Keratinocyte (primary cell): ENCODE data around the gene TBL1XR1.

Source experiments
- EZH2 ChIP-seq: IDR thresholded peaks from one replicate; pipeline ENCODE4 v1.6.1; 2012; ENCODE audit warnings: inconsistent platforms, mild to moderate bottlenecking, low read length, moderate library complexity
- TF ChIP-seq, protein P1 (sequence below), 3 experiments: IDR thresholded peaks in 1 of 3; conservative IDR thresholded peaks in 1 of 3; optimal IDR thresholded peaks in 1 of 3; 2 replicates in 2 of 3; 3 replicates in 1 of 3; pipeline versions ENCODE3 to v1.5.1; 2011; ENCODE audit warnings: low read length in 3 of 3, mild to moderate bottlenecking in 3 of 3, moderate library complexity in 2 of 3, control low read depth in 1 of 3, inconsistent platforms in 1 of 3; ENCODE audit not compliant: insufficient read depth in 2 of 3; ENCODE audit errors: extremely low read depth in 1 of 3

DNA sequence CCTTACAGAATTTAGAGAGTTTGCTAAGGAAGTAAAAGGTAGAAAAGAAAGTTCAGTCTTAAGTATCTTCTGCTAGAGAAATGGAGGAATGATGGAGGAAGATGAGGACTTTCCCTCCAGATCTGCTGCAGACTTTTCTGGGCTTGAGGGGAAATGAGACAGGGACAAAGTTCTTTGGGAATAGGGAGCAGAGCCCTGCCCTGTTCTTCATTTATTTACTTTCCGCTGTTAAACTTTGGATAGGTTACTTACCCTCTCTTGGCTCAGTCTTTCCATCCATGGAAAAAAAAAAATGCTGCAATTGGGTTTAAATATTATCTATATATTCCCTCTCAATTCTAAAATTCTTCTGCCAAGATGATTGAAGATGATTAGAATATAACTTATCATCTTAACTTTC, 202.9 kb downstream of the TBL1XR1 start:
- TF ChIP-seq, protein P1, sequence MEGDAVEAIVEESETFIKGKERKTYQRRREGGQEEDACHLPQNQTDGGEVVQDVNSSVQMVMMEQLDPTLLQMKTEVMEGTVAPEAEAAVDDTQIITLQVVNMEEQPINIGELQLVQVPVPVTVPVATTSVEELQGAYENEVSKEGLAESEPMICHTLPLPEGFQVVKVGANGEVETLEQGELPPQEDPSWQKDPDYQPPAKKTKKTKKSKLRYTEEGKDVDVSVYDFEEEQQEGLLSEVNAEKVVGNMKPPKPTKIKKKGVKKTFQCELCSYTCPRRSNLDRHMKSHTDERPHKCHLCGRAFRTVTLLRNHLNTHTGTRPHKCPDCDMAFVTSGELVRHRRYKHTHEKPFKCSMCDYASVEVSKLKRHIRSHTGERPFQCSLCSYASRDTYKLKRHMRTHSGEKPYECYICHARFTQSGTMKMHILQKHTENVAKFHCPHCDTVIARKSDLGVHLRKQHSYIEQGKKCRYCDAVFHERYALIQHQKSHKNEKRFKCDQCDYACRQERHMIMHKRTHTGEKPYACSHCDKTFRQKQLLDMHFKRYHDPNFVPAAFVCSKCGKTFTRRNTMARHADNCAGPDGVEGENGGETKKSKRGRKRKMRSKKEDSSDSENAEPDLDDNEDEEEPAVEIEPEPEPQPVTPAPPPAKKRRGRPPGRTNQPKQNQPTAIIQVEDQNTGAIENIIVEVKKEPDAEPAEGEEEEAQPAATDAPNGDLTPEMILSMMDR (optimal IDR thresholded peaks at IDR 0.05 in 1 of 3, IDR thresholded peaks at IDR 0.05 in 1 of 3, conservative IDR thresholded peaks at IDR 0.05 in 1 of 3; ENCODE audit: extremely low read depth in 1 of 3, insufficient read depth in 2 of 3, low read length in 3 of 3) = no peak
- no peak for TF ChIP-seq EZH2
